ENCODE data around the gene SAP130. TPM values are rescaled to one million over a fixed set of nuclear protein-coding genes. Genes with fewer than 3 reads are reported as not detected.

The SAP130 gene
- total and polyA plus RNA-seq, 2 of the 8 experiments (the other 6 are each of a cell fraction or from before 2014, with no cell fraction given): 51.4 to 54.3 TPM

DNA sequence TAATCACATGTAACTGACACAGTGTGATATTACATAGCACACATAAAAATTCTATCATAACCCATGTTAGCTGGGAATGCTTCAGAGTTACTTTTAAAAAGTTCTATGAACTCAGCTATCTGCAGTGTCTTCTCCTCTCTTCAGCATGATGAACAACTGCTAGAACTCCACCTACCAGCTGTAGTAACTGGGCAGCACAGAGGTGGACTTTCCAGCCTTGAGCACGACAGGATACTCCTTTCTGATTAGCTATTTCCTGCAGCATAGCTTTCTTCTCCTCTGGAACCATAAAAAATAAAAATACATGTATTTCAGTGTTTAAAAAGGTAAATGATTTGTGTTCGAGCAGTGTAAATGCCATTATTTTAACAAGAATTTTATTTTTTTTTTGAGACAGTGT lies 82.6 kb downstream of the SAP130 start:
- no peak overlapping the region for H2BK12ac ChIP-seq (ENCODE audit: low read depth, low read length)
- H3K4me2 ChIP-seq (ENCODE audit: insufficient read depth in 1 of 2, low read depth in 2 of 2, low read length in 2 of 2): no peak overlapping the region
- no peak overlapping the region for H2BK5ac ChIP-seq (ENCODE audit: low read depth, low read length)
- no peaks in the 10 kb centered on the region for H3K9me3 ChIP-seq (ENCODE audit: insufficient read depth in 2 of 2, low read depth in 1 of 2, low read length in 1 of 2)
- DNase-seq (ENCODE audit: low read depth in 1 of 2, low spot score in 2 of 2) (no peak), FAIRE-seq (no peak)
- ChIA-PET CTCF (ENCODE audit: partially characterized antibody) (no interaction called here), POLR2A (ENCODE audit: partially characterized antibody) (no interaction called here)
- no peaks in the 10 kb centered on the region for H3K79me1 ChIP-seq (ENCODE audit: low read depth, low read length)
- H3K23ac ChIP-seq (ENCODE audit: insufficient read length): no peak overlapping the region
- H3K27ac ChIP-seq (ENCODE audit: low read depth, low read length): no peak overlapping the region
- no peak overlapping the region for H2BK20ac ChIP-seq (ENCODE audit: low read length)
- peaks cover 28 to 77% (median 64%) of the 10 kb centered on the region in 4 experiments for H3K36me3 ChIP-seq (ENCODE audit: control insufficient read depth in 2 of 4, insufficient read depth in 4 of 4, low read length in 3 of 4)
- no peaks in the 10 kb centered on the region for H3K4me1 ChIP-seq (replicated peaks in 1 of 4; ENCODE audit: control insufficient read depth in 3 of 4, insufficient read depth in 4 of 4, low read length in 3 of 4)
- H2BK15ac ChIP-seq (ENCODE audit: low read length): no peak overlapping the region
- no peaks in the 10 kb centered on the region for H3K79me2 ChIP-seq (ENCODE audit: control insufficient read depth in 1 of 2, insufficient read depth in 2 of 2, low read length in 2 of 2)
- no peak overlapping the region for H4K5ac ChIP-seq (ENCODE audit: insufficient read length, low read depth, low read length)
- no peak overlapping the region for H3K4me3 ChIP-seq (ENCODE audit: extremely low read depth in 1 of 4, insufficient read depth in 2 of 4, low read depth in 3 of 4, low read length in 4 of 4)
- H3K9ac ChIP-seq (replicated peaks in 1 of 4; ENCODE audit: extremely low read depth in 1 of 4, low read depth in 3 of 4, low read length in 3 of 4): no peak overlapping the region
- TF ChIP-seq EP300 (IDR thresholded peaks at IDR 0.05; ENCODE audit: borderline replicate concordance in 1 of 2, low read depth in 2 of 2, low read length in 2 of 2) (no peak), CEBPB (IDR thresholded peaks at IDR 0.05; ENCODE audit: low read depth, low read length) (no peak), NANOG (IDR thresholded peaks at IDR 0.05; ENCODE audit: insufficient read depth, low read depth, low read length, poor library complexity, severe bottlenecking) (no peak), BRCA1 (IDR thresholded peaks at IDR 0.05; ENCODE audit: low read depth, low read length) (no peak), JUND (IDR thresholded peaks at IDR 0.05; ENCODE audit: low read length) (no peak), SIX5 (IDR thresholded peaks at IDR 0.05; ENCODE audit: low read depth, low read length) (no peak), HDAC2 (IDR thresholded peaks at IDR 0.05; ENCODE audit: borderline replicate concordance in 1 of 2, low read depth in 2 of 2, low read length in 2 of 2) (no peak), EZH2 (IDR thresholded peaks at IDR 0.05; ENCODE audit: low read depth, low read length, severe bottlenecking) (no peak), CBX5 (IDR thresholded peaks at IDR 0.05; ENCODE audit: low read depth, low read length) (no peak), PHF8 (conservative IDR thresholded peaks at IDR 0.05; ENCODE audit: low read depth, low read length) (no peak)
- TF ChIP-seq, protein P1, sequence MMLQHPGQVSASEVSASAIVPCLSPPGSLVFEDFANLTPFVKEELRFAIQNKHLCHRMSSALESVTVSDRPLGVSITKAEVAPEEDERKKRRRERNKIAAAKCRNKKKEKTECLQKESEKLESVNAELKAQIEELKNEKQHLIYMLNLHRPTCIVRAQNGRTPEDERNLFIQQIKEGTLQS (IDR thresholded peaks at IDR 0.05; ENCODE audit: insufficient read depth, low read depth, low read length): no peak
- no peak overlapping the region for H2AK5ac ChIP-seq (ENCODE audit: low read depth, low read length)
- H4K91ac ChIP-seq (replicated peaks; ENCODE audit: insufficient read length, low read length): no peak overlapping the region
- H2AFZ ChIP-seq (ENCODE audit: low read length): no peak overlapping the region
- WGBS, 2 experiments (ENCODE audit: extremely low coverage in 1 of 2, insufficient coverage in 1 of 2, insufficient read length in 1 of 2, insufficient replicate concordance in 2 of 2, low coverage in 1 of 2, low lambda C conversion rate in 2 of 2, missing lambda C conversion rate in 1 of 2): 90% methylated on average over 2 of the region's 2 CpGs; no CpG with 5 or more reads in 1 of the 2 experiments
- no peaks in the 10 kb centered on the region for H3K27me3 ChIP-seq (replicated peaks in 1 of 4; ENCODE audit: control insufficient read depth in 3 of 4, extremely low read depth in 1 of 4, insufficient read depth in 3 of 4, low read length in 3 of 4)
- no peak overlapping the region for H4K8ac ChIP-seq (ENCODE audit: extremely low read depth, insufficient read depth, low read length)
- H3K23me2 ChIP-seq (ENCODE audit: low read depth, low read length): no peaks in the 10 kb centered on the region
- H2BK120ac ChIP-seq (replicated peaks; ENCODE audit: low read depth, low read length): no peak overlapping the region
- H3K56ac ChIP-seq (replicated peaks; ENCODE audit: insufficient read length, low read depth, low read length): no peak overlapping the region
- H3K18ac ChIP-seq (ENCODE audit: extremely low read depth, low read length): no peak overlapping the region
- peaks cover 0 to 2% of the 10 kb centered on the region in 2 experiments for H4K20me1 ChIP-seq (replicated peaks in 1 of 2; ENCODE audit: control insufficient read depth in 1 of 2, insufficient read depth in 2 of 2, low read length in 2 of 2)
- no peak overlapping the region for H3K14ac ChIP-seq (ENCODE audit: insufficient read length)
- no peak overlapping the region for H3K4ac ChIP-seq (replicated peaks; ENCODE audit: insufficient read length, low read depth, low read length)

Data from H1 (cell line).